Keratinocyte (primary cell): ENCODE results near the gene PCK1. TPM values are rescaled to one million over a fixed set of nuclear protein-coding genes. Genes with fewer than 3 reads are reported as not detected.

Experiments
- DNase-seq: peaks from one replicate; pipeline ENCODE4 v3.0.0-alpha.2; 2011; ENCODE audit warnings: low read depth, missing footprints, low spot score
- FAIRE-seq: peaks from 2 replicates; lab custom pipeline; 2011; peaks lifted over from hg19 to GRCh38; lab: Jason Lieb, UNC
- H2AFZ ChIP-seq: 2 replicates; pipeline ENCODE4 v1.6.0; 2012; ENCODE audit warnings: low read length, control low read depth, inconsistent platforms; ENCODE audit not compliant: control insufficient read depth
- H3K27ac ChIP-seq: 2 replicates; pipeline ENCODE4 v1.5.1; 2011; ENCODE audit warnings: low read length; ENCODE audit not compliant: control insufficient read depth, insufficient read depth
- H3K27me3 ChIP-seq: 3 replicates; pipeline ENCODE4 v1.6.0; 2011; ENCODE audit warnings: low read length; ENCODE audit not compliant: control insufficient read depth, insufficient read depth; ENCODE audit errors: extremely low read depth
- H3K36me3 ChIP-seq, 2 experiments: 2 replicates in 1 of 2; 3 replicates in 1 of 2; pipeline ENCODE4 v1.5.1; 2011; ENCODE audit warnings: low read length in 2 of 2, mild to moderate bottlenecking in 1 of 2; ENCODE audit not compliant: control insufficient read depth in 2 of 2, insufficient read depth in 2 of 2; ENCODE audit errors: extremely low read depth in 1 of 2
- H3K4me1 ChIP-seq: 3 replicates; pipeline ENCODE4 v1.5.1; 2011; ENCODE audit warnings: low read length; ENCODE audit not compliant: control insufficient read depth, insufficient read depth; ENCODE audit errors: extremely low read depth
- H3K4me2 ChIP-seq: 3 replicates; pipeline ENCODE4 v1.6.0; 2011; ENCODE audit warnings: low read depth, low read length; ENCODE audit not compliant: control insufficient read depth, insufficient read depth; ENCODE audit errors: extremely low read depth
- H3K4me3 ChIP-seq, 3 experiments: fragments of 200-600 bp in 1 of 3; sonication (generic) in 1 of 3; 2 replicates in 2 of 3; 3 replicates in 1 of 3; pipeline ENCODE4 v1.5.1; 2011 to 2016; ENCODE audit warnings: low read length in 3 of 3, mild to moderate bottlenecking in 3 of 3, control low read depth in 2 of 3, inconsistent platforms in 1 of 3, low read depth in 1 of 3, mixed read lengths in 1 of 3, mixed run types in 1 of 3, moderate library complexity in 1 of 3; ENCODE audit not compliant: control insufficient read depth in 2 of 3, insufficient read depth in 2 of 3; ENCODE audit errors: extremely low read depth in 1 of 3
- H3K79me2 ChIP-seq: 2 replicates; pipeline ENCODE4 v1.6.0; 2012; ENCODE audit warnings: low read length; ENCODE audit not compliant: control insufficient read depth, insufficient read depth
- H3K9ac ChIP-seq: 3 replicates; pipeline ENCODE4 v1.6.0; 2011; ENCODE audit warnings: low read length; ENCODE audit not compliant: control insufficient read depth, insufficient read depth; ENCODE audit errors: extremely low read depth
- H3K9me1 ChIP-seq: 3 replicates; pipeline ENCODE4 v1.6.0; 2011; ENCODE audit warnings: low read length; ENCODE audit not compliant: control insufficient read depth, insufficient read depth; ENCODE audit errors: extremely low read depth
- H3K9me3 ChIP-seq: 2 replicates; pipeline ENCODE4 v1.5.1; 2012; ENCODE audit warnings: low read depth, low read length; ENCODE audit not compliant: control insufficient read depth
- H4K20me1 ChIP-seq: 3 replicates; pipeline ENCODE4 v1.6.0; 2011; ENCODE audit warnings: low read length; ENCODE audit not compliant: control insufficient read depth, insufficient read depth; ENCODE audit errors: extremely low read depth
- CTCF ChIP-seq, 3 experiments: IDR thresholded peaks in 1 of 3; conservative IDR thresholded peaks in 1 of 3; optimal IDR thresholded peaks in 1 of 3; 2 replicates in 2 of 3; 3 replicates in 1 of 3; pipeline versions ENCODE3 to v1.5.1; 2011; ENCODE audit warnings: low read length in 3 of 3, mild to moderate bottlenecking in 3 of 3, moderate library complexity in 2 of 3, control low read depth in 1 of 3, inconsistent platforms in 1 of 3; ENCODE audit not compliant: insufficient read depth in 2 of 3; ENCODE audit errors: extremely low read depth in 1 of 3
- EZH2 ChIP-seq: IDR thresholded peaks from one replicate; pipeline ENCODE4 v1.6.1; 2012; ENCODE audit warnings: inconsistent platforms, mild to moderate bottlenecking, low read length, moderate library complexity
- dilution Hi-C: fragments of 300-500 bp; cut with MboI; formaldehyde crosslinking; loops from one replicate; pipeline ENCODE4 v1.7.0; 2020; ENCODE audit warnings: low sequenced_read_pairs; ENCODE audit not compliant: extremely low pct_ligation_motif_present
- polyA plus RNA-seq, 5 experiments: library from polyadenylated mRNA; depleted of rRNA in 3 of 5; stranded (reverse) in 3 of 5; stranded (forward) in 1 of 5; unstranded in 1 of 5; fragments of >200 nt; gene quantifications; 1 replicate in 1 of 5; 2 replicates in 3 of 5; 3 replicates in 1 of 5; pipeline versions ENCODE4 v1.2.1 to v1.2.3, GENCODE V29; 2011 to 2012; ENCODE audit warnings: missing spikeins in 2 of 5, low read depth in 1 of 5, low replicate concordance in 1 of 5

Gene PCK1
- polyA plus RNA-seq, 1 donor (not counting 4 experiments of a cell fraction or from before 2014, with no cell fraction given), result not detected

- Histone ChIP-seq H4K20me1 (no peaks in the 10 kb centered on the region), H3K27ac (no peak overlapping the region), H3K27me3 (peaks cover 25% of the 10 kb centered on the region), H3K9me1 (no peaks in the 10 kb centered on the region), H3K36me3 (no peaks in the 10 kb centered on the region), H3K9ac (no peak overlapping the region), H3K4me2 (no peak overlapping the region), H3K4me3 (no peak overlapping the region), H3K79me2 (no peaks in the 10 kb centered on the region), H2AFZ (no peak overlapping the region), H3K4me1 (no peaks in the 10 kb centered on the region), H3K9me3 (no peaks in the 10 kb centered on the region)
- dilution Hi-C loops, result no loop called here
- DNase-seq, result no peak
- no peak for TF ChIP-seq EZH2
- no peak for TF ChIP-seq CTCF (optimal IDR thresholded peaks at IDR 0.05 in 1 of 3, IDR thresholded peaks at IDR 0.05 in 1 of 3, conservative IDR thresholded peaks at IDR 0.05 in 1 of 3; ENCODE audit: extremely low read depth in 1 of 3, insufficient read depth in 2 of 3, low read length in 3 of 3)
- no peak for FAIRE-seq
These were observed 30.5 kb upstream of the PCK1 start for GRCh38 chr20:57530327-57530981.

GRCh38 chr20:57532104-57532503, 28.8 kb upstream of the PCK1 start:
- H3K9ac ChIP-seq, result no peak overlapping the region
- no peaks in the 10 kb centered on the region for H3K4me1 ChIP-seq
- no peak overlapping the region for H3K27ac ChIP-seq
- no peak overlapping the region for H3K4me3 ChIP-seq
- FAIRE-seq, result no peak
- H3K9me3 ChIP-seq, result no peaks in the 10 kb centered on the region
- H3K36me3 ChIP-seq, result no peaks in the 10 kb centered on the region
- no peaks in the 10 kb centered on the region for H4K20me1 ChIP-seq
- no peak for TF ChIP-seq CTCF (optimal IDR thresholded peaks at IDR 0.05 in 1 of 3, IDR thresholded peaks at IDR 0.05 in 1 of 3, conservative IDR thresholded peaks at IDR 0.05 in 1 of 3; ENCODE audit: extremely low read depth in 1 of 3, insufficient read depth in 2 of 3, low read length in 3 of 3)
- TF ChIP-seq EZH2, result no peak
- DNase-seq, result no peak
- no peaks in the 10 kb centered on the region for H3K9me1 ChIP-seq
- no peak overlapping the region for H2AFZ ChIP-seq
- peaks cover 30% of the 10 kb centered on the region for H3K27me3 ChIP-seq
- dilution Hi-C loops, result no loop called here
- no peak overlapping the region for H3K4me2 ChIP-seq
- no peaks in the 10 kb centered on the region for H3K79me2 ChIP-seq
